ENCODE measurements around the gene DBNL.

The DBNL gene

GRCh38 chr7:44058759-44059218, 14.3 kb downstream of the DBNL start:
- Histone ChIP-seq H3K9ac (ENCODE audit: low read length) (no peak overlapping the region), H3K9me3 (ENCODE audit: control insufficient read depth, low read length) (no peaks in the 10 kb centered on the region), H3K36me3 (ENCODE audit: control insufficient read depth, insufficient read depth, low read length, severe bottlenecking) (peaks cover 80% of the 10 kb centered on the region), H3K27me3 (replicated peaks; ENCODE audit: control insufficient read depth, insufficient read depth, low read length) (no peaks in the 10 kb centered on the region), H3K4me1 (ENCODE audit: control insufficient read depth, insufficient read depth, low read length) (peaks cover 19% of the 10 kb centered on the region), H3K4me3 (ENCODE audit: low read length) (no peak overlapping the region)
- DNase-seq (ENCODE audit: low read depth): no peak

GRCh38 chr7:44059219-44060090, 15.0 kb downstream of the DBNL start:
- Histone ChIP-seq H3K4me1 (ENCODE audit: control insufficient read depth, insufficient read depth, low read length) (peaks cover 25% of the 10 kb centered on the region), H3K27me3 (replicated peaks; ENCODE audit: control insufficient read depth, insufficient read depth, low read length) (no peaks in the 10 kb centered on the region), H3K9me3 (ENCODE audit: control insufficient read depth, low read length) (no peaks in the 10 kb centered on the region), H3K36me3 (ENCODE audit: control insufficient read depth, insufficient read depth, low read length, severe bottlenecking) (peaks cover 74% of the 10 kb centered on the region), H3K4me3 (ENCODE audit: low read length) (no peak overlapping the region), H3K9ac (ENCODE audit: low read length) (no peak overlapping the region)
- DNase-seq (ENCODE audit: low read depth): no peak

GRCh38 chr7:44060091-44060947, 15.8 kb downstream of the DBNL start:
- no peaks in the 10 kb centered on the region for H3K9me3 ChIP-seq (ENCODE audit: control insufficient read depth, low read length)
- H3K36me3 ChIP-seq (ENCODE audit: control insufficient read depth, insufficient read depth, low read length, severe bottlenecking): peaks cover 68% of the 10 kb centered on the region
- H3K4me3 ChIP-seq (ENCODE audit: low read length): no peak overlapping the region
- no peaks in the 10 kb centered on the region for H3K27me3 ChIP-seq (replicated peaks; ENCODE audit: control insufficient read depth, insufficient read depth, low read length)
- DNase-seq (ENCODE audit: low read depth): no peak
- H3K4me1 ChIP-seq (ENCODE audit: control insufficient read depth, insufficient read depth, low read length): peaks cover 34% of the 10 kb centered on the region
- H3K9ac ChIP-seq (ENCODE audit: low read length): no peak overlapping the region

- DNase-seq (ENCODE audit: low read depth): no peak
Observed at GRCh38 chr7:44060948-44061644, 16.6 kb downstream of the DBNL start.

GRCh38 chr7:44061645-44062179, 17.2 kb downstream of the DBNL start:
- Histone ChIP-seq H3K36me3 (ENCODE audit: control insufficient read depth, insufficient read depth, low read length, severe bottlenecking) (peaks cover 56% of the 10 kb centered on the region), H3K4me3 (ENCODE audit: low read length) (no peak overlapping the region)
- no peak for DNase-seq (ENCODE audit: low read depth)

More at GRCh38 chr7:44060948-44061644, 16.6 kb downstream of the DBNL start:
- peaks cover 62% of the 10 kb centered on the region for H3K36me3 ChIP-seq (ENCODE audit: control insufficient read depth, insufficient read depth, low read length, severe bottlenecking)
- H3K27me3 ChIP-seq (replicated peaks; ENCODE audit: control insufficient read depth, insufficient read depth, low read length): no peaks in the 10 kb centered on the region
- no peak overlapping the region for H3K9ac ChIP-seq (ENCODE audit: low read length)
- peaks cover 40% of the 10 kb centered on the region for H3K4me1 ChIP-seq (ENCODE audit: control insufficient read depth, insufficient read depth, low read length)
- no peaks in the 10 kb centered on the region for H3K9me3 ChIP-seq (ENCODE audit: control insufficient read depth, low read length)
- H3K4me3 ChIP-seq (ENCODE audit: low read length): no peak overlapping the region

GRCh38 chr7:44062180-44062902, 17.8 kb downstream of the DBNL start:
- no peak for DNase-seq (ENCODE audit: low read depth)
- peak overlapping the region; percentile 50 for H3K4me3 ChIP-seq (ENCODE audit: low read length)
- H3K27me3 ChIP-seq (replicated peaks; ENCODE audit: control insufficient read depth, insufficient read depth, low read length): no peaks in the 10 kb centered on the region
- H3K9me3 ChIP-seq (ENCODE audit: control insufficient read depth, low read length): no peaks in the 10 kb centered on the region
- H3K9ac ChIP-seq (ENCODE audit: low read length): no peak overlapping the region
- H3K36me3 ChIP-seq (ENCODE audit: control insufficient read depth, insufficient read depth, low read length, severe bottlenecking): peaks cover 49% of the 10 kb centered on the region
- peaks cover 40% of the 10 kb centered on the region for H3K4me1 ChIP-seq (ENCODE audit: control insufficient read depth, insufficient read depth, low read length)

More at GRCh38 chr7:44061645-44062179, 17.2 kb downstream of the DBNL start:
- peaks cover 40% of the 10 kb centered on the region for H3K4me1 ChIP-seq (ENCODE audit: control insufficient read depth, insufficient read depth, low read length)
- no peaks in the 10 kb centered on the region for H3K9me3 ChIP-seq (ENCODE audit: control insufficient read depth, low read length)
- no peaks in the 10 kb centered on the region for H3K27me3 ChIP-seq (replicated peaks; ENCODE audit: control insufficient read depth, insufficient read depth, low read length)
- H3K9ac ChIP-seq (ENCODE audit: low read length): no peak overlapping the region

GRCh38 chr7:44062903-44063295, 18.4 kb downstream of the DBNL start:
- DNase-seq (ENCODE audit: low read depth): no peak
- Histone ChIP-seq H3K4me3 (ENCODE audit: low read length) (peak overlapping the region; percentile 50), H3K36me3 (ENCODE audit: control insufficient read depth, insufficient read depth, low read length, severe bottlenecking) (peaks cover 44% of the 10 kb centered on the region), H3K9me3 (ENCODE audit: control insufficient read depth, low read length) (no peaks in the 10 kb centered on the region), H3K4me1 (ENCODE audit: control insufficient read depth, insufficient read depth, low read length) (peaks cover 40% of the 10 kb centered on the region), H3K9ac (ENCODE audit: low read length) (no peak overlapping the region), H3K27me3 (replicated peaks; ENCODE audit: control insufficient read depth, insufficient read depth, low read length) (no peaks in the 10 kb centered on the region)

GRCh38 chr7:44063547-44063893, 19.0 kb downstream of the DBNL start:
- H3K9ac ChIP-seq (ENCODE audit: low read length): no peak overlapping the region
- no peaks in the 10 kb centered on the region for H3K27me3 ChIP-seq (replicated peaks; ENCODE audit: control insufficient read depth, insufficient read depth, low read length)
- H3K9me3 ChIP-seq (ENCODE audit: control insufficient read depth, low read length): no peaks in the 10 kb centered on the region
- no peak overlapping the region for H3K4me3 ChIP-seq (ENCODE audit: low read length)
- DNase-seq (ENCODE audit: low read depth): no peak
- H3K4me1 ChIP-seq (ENCODE audit: control insufficient read depth, insufficient read depth, low read length): peaks cover 40% of the 10 kb centered on the region
- peaks cover 38% of the 10 kb centered on the region for H3K36me3 ChIP-seq (ENCODE audit: control insufficient read depth, insufficient read depth, low read length, severe bottlenecking)

- Histone ChIP-seq H3K9me3 (ENCODE audit: control insufficient read depth, low read length) (no peaks in the 10 kb centered on the region), H3K4me1 (ENCODE audit: control insufficient read depth, insufficient read depth, low read length) (peaks cover 40% of the 10 kb centered on the region), H3K4me3 (ENCODE audit: low read length) (no peak overlapping the region), H3K9ac (ENCODE audit: low read length) (no peak overlapping the region), H3K27me3 (replicated peaks; ENCODE audit: control insufficient read depth, insufficient read depth, low read length) (no peaks in the 10 kb centered on the region), H3K36me3 (ENCODE audit: control insufficient read depth, insufficient read depth, low read length, severe bottlenecking) (peaks cover 32% of the 10 kb centered on the region)
- no peak for DNase-seq (ENCODE audit: low read depth)
Observed at GRCh38 chr7:44063894-44064651, 19.6 kb downstream of the DBNL start.

All from adipocyte (in vitro differentiated cells).